ENCODE results near the gene KLHDC8A. TPM values are rescaled to one million over a fixed set of nuclear protein-coding genes. Genes with fewer than 3 reads are reported as not detected.
A peak's percentile ranks its signal among the peaks of the same experiment; 100 is the strongest.

KLHDC8A gene
- total and polyA plus RNA-seq, 2 donors (not counting 1 experiment from before 2014, with no cell fraction given), result not detected

DNA sequence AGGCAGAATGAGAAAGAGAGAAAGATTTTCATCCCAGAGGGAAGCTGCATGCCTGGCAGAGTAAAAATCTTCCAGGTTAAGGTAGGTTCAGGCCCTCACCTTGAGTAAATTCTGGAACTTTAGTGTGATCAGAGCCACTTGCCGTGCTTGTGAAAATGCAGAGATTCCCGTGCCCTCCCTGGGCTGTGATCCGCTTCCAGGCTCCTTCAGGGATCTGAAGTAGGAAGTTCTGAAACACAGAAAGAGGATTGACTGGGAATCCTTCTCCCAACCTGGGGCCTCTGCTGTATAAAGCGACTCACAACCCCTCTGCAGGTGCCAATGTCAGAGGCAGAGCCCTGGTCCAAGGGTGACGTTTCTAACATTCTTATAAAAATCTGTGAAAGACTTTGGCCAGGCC is 61.8 kb downstream of the KLHDC8A start:
- TF ChIP-seq, protein P1, sequence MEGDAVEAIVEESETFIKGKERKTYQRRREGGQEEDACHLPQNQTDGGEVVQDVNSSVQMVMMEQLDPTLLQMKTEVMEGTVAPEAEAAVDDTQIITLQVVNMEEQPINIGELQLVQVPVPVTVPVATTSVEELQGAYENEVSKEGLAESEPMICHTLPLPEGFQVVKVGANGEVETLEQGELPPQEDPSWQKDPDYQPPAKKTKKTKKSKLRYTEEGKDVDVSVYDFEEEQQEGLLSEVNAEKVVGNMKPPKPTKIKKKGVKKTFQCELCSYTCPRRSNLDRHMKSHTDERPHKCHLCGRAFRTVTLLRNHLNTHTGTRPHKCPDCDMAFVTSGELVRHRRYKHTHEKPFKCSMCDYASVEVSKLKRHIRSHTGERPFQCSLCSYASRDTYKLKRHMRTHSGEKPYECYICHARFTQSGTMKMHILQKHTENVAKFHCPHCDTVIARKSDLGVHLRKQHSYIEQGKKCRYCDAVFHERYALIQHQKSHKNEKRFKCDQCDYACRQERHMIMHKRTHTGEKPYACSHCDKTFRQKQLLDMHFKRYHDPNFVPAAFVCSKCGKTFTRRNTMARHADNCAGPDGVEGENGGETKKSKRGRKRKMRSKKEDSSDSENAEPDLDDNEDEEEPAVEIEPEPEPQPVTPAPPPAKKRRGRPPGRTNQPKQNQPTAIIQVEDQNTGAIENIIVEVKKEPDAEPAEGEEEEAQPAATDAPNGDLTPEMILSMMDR (conservative IDR thresholded peaks at IDR 0.05 in 1 of 2, IDR thresholded peaks at IDR 0.05 in 1 of 2; ENCODE audit: low read depth in 1 of 2, low read length in 2 of 2), result no peak
- no peak for TF ChIP-seq EZH2 (IDR thresholded peaks at IDR 0.05; ENCODE audit: low read length, missing control alignments)
- DNase-seq (ENCODE audit: low read depth in 2 of 2), result no peak
- no peak overlapping the region for H2AFZ ChIP-seq (ENCODE audit: low read length)
- H3K27ac ChIP-seq (ENCODE audit: insufficient read depth, low read length), result peak overlapping the region; percentile 79
- H3K27me3 ChIP-seq (ENCODE audit: control insufficient read depth, insufficient read depth, low read length), result no peaks in the 10 kb centered on the region
- H3K9ac ChIP-seq (ENCODE audit: insufficient read depth, low read length), result no peak overlapping the region
- no peaks in the 10 kb centered on the region for H3K79me2 ChIP-seq (ENCODE audit: control insufficient read depth, insufficient read depth, low read length)
- H3K36me3 ChIP-seq (ENCODE audit: control insufficient read depth, insufficient read depth, low read length), result no peaks in the 10 kb centered on the region
- H4K20me1 ChIP-seq (ENCODE audit: control insufficient read depth, extremely low read depth, insufficient read depth, low read length), result no peaks in the 10 kb centered on the region
- peak overlapping the region; percentile 48 for H3K4me2 ChIP-seq (ENCODE audit: extremely low read depth, insufficient read depth, low read length)
- H3K9me3 ChIP-seq (ENCODE audit: control insufficient read depth, insufficient read depth, low read depth, low read length), result no peaks in the 10 kb centered on the region
- H3K4me3 ChIP-seq (replicated peaks in 1 of 4; ENCODE audit: control extremely low read depth in 1 of 4, insufficient read depth in 1 of 4, low read depth in 3 of 4, low read length in 4 of 4), result no peak overlapping the region
- peaks cover 29% of the 10 kb centered on the region for H3K4me1 ChIP-seq (ENCODE audit: control insufficient read depth, extremely low read depth, insufficient read depth, low read length)

DNA sequence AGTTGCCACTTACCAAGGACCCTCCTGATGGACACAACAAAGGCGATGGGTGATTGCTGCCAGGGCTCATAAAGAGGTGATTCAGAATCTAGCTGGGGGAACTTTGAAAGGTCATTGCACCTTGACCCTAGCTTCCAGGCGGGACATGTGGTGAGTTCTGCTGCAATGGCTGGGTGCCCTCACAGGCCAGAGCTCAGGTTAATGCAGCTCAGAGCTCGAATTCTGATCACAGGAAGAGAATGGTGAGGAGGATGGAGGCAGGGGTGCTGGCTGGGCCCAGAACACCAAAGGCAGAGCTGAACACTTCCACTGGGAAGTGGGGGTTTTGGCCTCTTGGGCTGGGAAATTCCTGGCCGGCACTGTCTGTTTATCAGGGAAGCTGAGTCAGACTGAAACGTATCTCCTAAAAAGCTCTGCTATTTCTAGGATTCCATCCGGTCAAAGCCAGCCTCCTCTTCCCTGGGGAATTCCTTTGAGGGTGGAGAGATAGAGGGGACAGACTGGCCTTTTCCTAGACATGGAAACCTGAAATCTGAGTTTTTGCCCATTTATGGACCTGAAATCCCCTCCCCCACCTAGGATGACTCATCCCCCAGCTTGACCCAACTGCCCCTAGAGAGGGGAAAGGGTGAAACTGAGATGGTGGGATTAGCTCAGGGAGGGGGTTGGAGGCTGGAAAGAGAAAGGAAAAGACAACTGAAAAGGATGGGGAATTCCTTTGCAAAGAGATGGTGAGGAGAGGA is 62.4 kb downstream of the KLHDC8A start:
- peak overlapping the region; percentile 48 for H3K4me2 ChIP-seq (ENCODE audit: extremely low read depth, insufficient read depth, low read length)
- H3K36me3 ChIP-seq (ENCODE audit: control insufficient read depth, insufficient read depth, low read length), result no peaks in the 10 kb centered on the region
- H4K20me1 ChIP-seq (ENCODE audit: control insufficient read depth, extremely low read depth, insufficient read depth, low read length), result no peaks in the 10 kb centered on the region
- H3K4me3 ChIP-seq (replicated peaks in 1 of 4; ENCODE audit: control extremely low read depth in 1 of 4, insufficient read depth in 1 of 4, low read depth in 3 of 4, low read length in 4 of 4), result no peak overlapping the region
- H3K9ac ChIP-seq (ENCODE audit: insufficient read depth, low read length), result peak overlapping the region; percentile 23
- TF ChIP-seq, protein P1 (conservative IDR thresholded peaks at IDR 0.05 in 1 of 2, IDR thresholded peaks at IDR 0.05 in 1 of 2; ENCODE audit: low read depth in 1 of 2, low read length in 2 of 2), result no peak
- TF ChIP-seq EZH2 (IDR thresholded peaks at IDR 0.05; ENCODE audit: low read length, missing control alignments), result no peak
- no peak overlapping the region for H2AFZ ChIP-seq (ENCODE audit: low read length)
- H3K4me1 ChIP-seq (ENCODE audit: control insufficient read depth, extremely low read depth, insufficient read depth, low read length), result peaks cover 29% of the 10 kb centered on the region
- H3K27ac ChIP-seq (ENCODE audit: insufficient read depth, low read length), result peak overlapping the region; percentile 79
- no peaks in the 10 kb centered on the region for H3K27me3 ChIP-seq (ENCODE audit: control insufficient read depth, insufficient read depth, low read length)
- no peaks in the 10 kb centered on the region for H3K79me2 ChIP-seq (ENCODE audit: control insufficient read depth, insufficient read depth, low read length)
- H3K9me3 ChIP-seq (ENCODE audit: control insufficient read depth, insufficient read depth, low read depth, low read length), result no peaks in the 10 kb centered on the region
- DNase-seq (ENCODE audit: low read depth in 2 of 2), result peak; percentile 88 to 92

DNA sequence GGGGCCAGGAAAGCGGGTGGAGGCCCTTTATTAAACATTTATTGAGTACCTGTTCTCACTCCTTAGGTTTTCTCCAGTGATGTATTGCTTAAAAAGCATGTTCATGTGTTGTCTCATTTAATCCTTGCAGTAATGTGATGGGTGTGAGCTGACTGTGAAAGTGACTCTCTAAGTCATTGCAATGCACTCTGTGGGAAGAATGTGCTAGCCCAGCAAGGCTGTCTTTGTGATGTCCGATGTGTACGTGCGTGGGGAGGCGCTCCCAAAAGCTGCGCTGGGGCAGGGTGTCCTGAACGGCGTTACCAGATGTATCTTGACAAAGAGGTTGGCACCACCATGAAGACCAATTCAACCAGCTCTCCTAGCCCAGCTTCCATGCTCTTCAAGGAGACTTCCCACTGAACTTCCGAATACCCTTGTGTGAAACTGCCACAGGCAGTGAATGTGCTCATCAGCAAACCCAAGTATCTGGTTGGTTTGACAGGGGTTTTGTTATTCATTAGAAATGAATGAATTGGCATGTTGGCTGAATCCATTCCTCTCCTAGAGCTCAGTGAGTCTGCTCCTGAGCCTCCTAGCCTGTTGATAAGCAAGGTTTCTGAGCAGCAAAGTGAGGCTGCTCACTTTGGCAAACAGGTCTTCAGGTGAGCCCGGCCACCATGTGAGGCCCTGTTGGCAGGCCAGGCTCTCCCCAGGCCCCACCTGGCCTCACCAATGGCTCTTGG is 63.2 kb downstream of the KLHDC8A start:
- H3K4me2 ChIP-seq (ENCODE audit: extremely low read depth, insufficient read depth, low read length), result no peak overlapping the region
- peaks cover 24% of the 10 kb centered on the region for H3K4me1 ChIP-seq (ENCODE audit: control insufficient read depth, extremely low read depth, insufficient read depth, low read length)
- peak overlapping the region; percentile 79 for H3K27ac ChIP-seq (ENCODE audit: insufficient read depth, low read length)
- no peaks in the 10 kb centered on the region for H3K27me3 ChIP-seq (ENCODE audit: control insufficient read depth, insufficient read depth, low read length)
- no peaks in the 10 kb centered on the region for H4K20me1 ChIP-seq (ENCODE audit: control insufficient read depth, extremely low read depth, insufficient read depth, low read length)
- H3K4me3 ChIP-seq (replicated peaks in 1 of 4; ENCODE audit: control extremely low read depth in 1 of 4, insufficient read depth in 1 of 4, low read depth in 3 of 4, low read length in 4 of 4), result no peak overlapping the region
- H3K36me3 ChIP-seq (ENCODE audit: control insufficient read depth, insufficient read depth, low read length), result no peaks in the 10 kb centered on the region
- DNase-seq (ENCODE audit: low read depth in 2 of 2), result no peak
- no peak overlapping the region for H2AFZ ChIP-seq (ENCODE audit: low read length)
- TF ChIP-seq, protein P1 (conservative IDR thresholded peaks at IDR 0.05 in 1 of 2, IDR thresholded peaks at IDR 0.05 in 1 of 2; ENCODE audit: low read depth in 1 of 2, low read length in 2 of 2), result no peak
- no peak for TF ChIP-seq EZH2 (IDR thresholded peaks at IDR 0.05; ENCODE audit: low read length, missing control alignments)
- no peaks in the 10 kb centered on the region for H3K9me3 ChIP-seq (ENCODE audit: control insufficient read depth, insufficient read depth, low read depth, low read length)
- H3K79me2 ChIP-seq (ENCODE audit: control insufficient read depth, insufficient read depth, low read length), result no peaks in the 10 kb centered on the region
- no peak overlapping the region for H3K9ac ChIP-seq (ENCODE audit: insufficient read depth, low read length)
